HG03354 (cell line): ENCODE measurements around the gene IKZF3.
"Not testable (repeated sequence)": the region's sequence is repeated elsewhere in the genome, so short reads cannot be mapped to it uniquely, and the experiment has no call there.

Source experiments
- ATAC-seq: cut with Tn5 transposase; IDR thresholded peaks from one replicate; pipeline ENCODE4 v1.9.1; 2021; ENCODE audit warnings: mild to moderate bottlenecking; ENCODE audit not compliant: unreplicated experiment, poor library complexity, severe bottlenecking

Gene IKZF3

GRCh38 chr17:39729280-39729851 lies 134.7 kb downstream of the IKZF3 start:
- no peak for ATAC-seq

- no peak for ATAC-seq
Observed at GRCh38 chr17:39727556-39727955, 136.6 kb downstream of the IKZF3 start.

GRCh38 chr17:39726617-39727016 lies 137.5 kb downstream of the IKZF3 start:
- no peak for ATAC-seq

GRCh38 chr17:39725923-39726322 lies 138.2 kb downstream of the IKZF3 start:
- not testable (repeated sequence) for ATAC-seq

GRCh38 chr17:39724731-39725130 lies 139.4 kb downstream of the IKZF3 start:
- ATAC-seq, result no peak

GRCh38 chr17:39722965-39723848 lies 140.9 kb downstream of the IKZF3 start:
- no peak for ATAC-seq

GRCh38 chr17:39722104-39722503 lies 142.0 kb downstream of the IKZF3 start:
- no peak for ATAC-seq

- no peak for ATAC-seq
Observed at GRCh38 chr17:39719563-39720355, 144.4 kb downstream of the IKZF3 start.

GRCh38 chr17:39717660-39718059 lies 146.5 kb downstream of the IKZF3 start:
- ATAC-seq, result no peak

GRCh38 chr17:39716879-39717536 lies 147.1 kb downstream of the IKZF3 start:
- no peak for ATAC-seq

- no peak for ATAC-seq
Observed at GRCh38 chr17:39716073-39716818, 147.9 kb downstream of the IKZF3 start.

GRCh38 chr17:39715375-39716072 lies 148.6 kb downstream of the IKZF3 start:
- no peak for ATAC-seq

GRCh38 chr17:39714234-39714633 lies 149.9 kb downstream of the IKZF3 start:
- no peak for ATAC-seq

GRCh38 chr17:39711851-39712250 lies 152.3 kb downstream of the IKZF3 start:
- ATAC-seq, result no peak

- ATAC-seq, result not testable (repeated sequence)
Observed at GRCh38 chr17:39711071-39711470, 153.0 kb downstream of the IKZF3 start.

GRCh38 chr17:39709998-39710964 lies 153.8 kb downstream of the IKZF3 start:
- ATAC-seq, result no peak

- ATAC-seq, result no peak
Observed at GRCh38 chr17:39709319-39709997, 154.7 kb downstream of the IKZF3 start.
